HUES6 (cell line): ENCODE data around the gene XPO5.

Experiments used
- H3K27ac ChIP-seq: 2 replicates; pipeline ENCODE4 v1.7.0; 2013; ENCODE audit warnings: low read depth, mild to moderate bottlenecking, low read length, inconsistent platforms
- H3K27me3 ChIP-seq: 2 replicates; pipeline ENCODE4 v1.6.1; 2013; ENCODE audit warnings: low read length; ENCODE audit not compliant: control insufficient read depth, insufficient read depth
- H3K36me3 ChIP-seq: 2 replicates; pipeline ENCODE4 v1.6.1; 2013; ENCODE audit warnings: low read length; ENCODE audit not compliant: control insufficient read depth, insufficient read depth
- H3K4me1 ChIP-seq: 2 replicates; pipeline ENCODE4 v1.6.1; 2013; ENCODE audit warnings: low read length; ENCODE audit not compliant: control insufficient read depth, insufficient read depth
- H3K4me3 ChIP-seq: 2 replicates; pipeline ENCODE4 v1.5.1; 2013; ENCODE audit warnings: low read depth, low read length
- H3K9ac ChIP-seq: one replicate; pipeline ENCODE4 v1.6.1; 2013; ENCODE audit warnings: mild to moderate bottlenecking, low read length
- H3K9me3 ChIP-seq: 2 replicates; pipeline ENCODE4 v1.6.1; 2013; ENCODE audit warnings: low read depth, low read length; ENCODE audit not compliant: control insufficient read depth, insufficient read depth

The XPO5 gene

DNA sequence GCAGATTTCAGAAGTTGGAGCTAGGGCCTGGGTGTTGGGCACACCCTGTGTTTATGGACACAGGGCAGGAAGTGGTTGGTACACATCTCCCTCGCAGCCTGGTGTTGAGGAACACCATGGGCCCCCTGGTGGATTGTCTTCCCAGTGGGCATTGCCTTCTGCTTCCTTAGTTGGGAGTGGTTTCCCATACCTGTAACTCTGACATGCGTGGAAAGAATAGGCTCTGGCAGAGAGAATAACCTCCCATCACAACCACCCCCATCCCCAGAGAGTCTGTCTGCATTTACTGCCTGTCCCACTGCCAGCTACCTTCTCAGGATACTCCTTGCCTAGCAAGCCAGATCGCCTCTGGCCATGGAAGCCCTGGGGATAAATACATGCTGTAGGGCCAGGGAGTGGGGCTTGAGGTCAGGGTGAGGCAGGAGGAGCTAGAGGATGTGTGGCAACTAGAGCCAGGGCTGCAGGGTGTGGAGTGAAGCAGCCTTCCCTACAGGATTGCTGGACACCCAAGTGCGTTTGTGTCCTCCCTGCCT is 80.4 kb downstream of the XPO5 start:
- H3K9ac ChIP-seq = peak overlapping the region; percentile 38
- H3K27ac ChIP-seq = 0 out of 2 replicates have a peak overlapping the region, but pooled peaks have one; percentile 2
- H3K4me1 ChIP-seq = peaks cover 29% of the 10 kb centered on the region
- H3K9me3 ChIP-seq = no peaks in the 10 kb centered on the region
- peaks cover 33% of the 10 kb centered on the region for H3K36me3 ChIP-seq
- H3K4me3 ChIP-seq = no peak overlapping the region
- H3K27me3 ChIP-seq = no peaks in the 10 kb centered on the region

DNA sequence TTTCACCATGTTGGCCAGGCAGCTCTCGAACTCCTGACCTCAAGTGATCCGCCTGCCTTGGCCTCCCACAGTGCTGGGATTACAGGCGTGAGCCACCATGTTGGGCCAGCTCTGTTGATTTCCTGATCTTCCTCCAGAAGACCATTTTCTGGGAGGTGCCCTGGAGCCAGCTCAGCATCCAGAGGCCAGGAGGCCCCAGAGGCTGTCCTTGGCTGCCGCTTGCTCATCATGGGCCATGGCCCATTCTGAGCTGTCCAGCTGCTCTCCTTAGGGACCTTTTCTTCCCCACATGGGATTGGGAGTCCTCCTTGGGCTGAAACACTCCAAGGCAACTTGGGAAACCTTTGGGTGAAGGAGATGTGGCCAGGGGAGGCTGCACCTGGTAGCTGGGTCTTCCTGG is 81.1 kb downstream of the XPO5 start:
- Histone ChIP-seq H3K9ac (no peak overlapping the region), H3K27me3 (no peaks in the 10 kb centered on the region), H3K36me3 (peaks cover 26% of the 10 kb centered on the region), H3K9me3 (no peaks in the 10 kb centered on the region), H3K27ac (no peak overlapping the region), H3K4me3 (no peak overlapping the region), H3K4me1 (peaks cover 29% of the 10 kb centered on the region)

DNA sequence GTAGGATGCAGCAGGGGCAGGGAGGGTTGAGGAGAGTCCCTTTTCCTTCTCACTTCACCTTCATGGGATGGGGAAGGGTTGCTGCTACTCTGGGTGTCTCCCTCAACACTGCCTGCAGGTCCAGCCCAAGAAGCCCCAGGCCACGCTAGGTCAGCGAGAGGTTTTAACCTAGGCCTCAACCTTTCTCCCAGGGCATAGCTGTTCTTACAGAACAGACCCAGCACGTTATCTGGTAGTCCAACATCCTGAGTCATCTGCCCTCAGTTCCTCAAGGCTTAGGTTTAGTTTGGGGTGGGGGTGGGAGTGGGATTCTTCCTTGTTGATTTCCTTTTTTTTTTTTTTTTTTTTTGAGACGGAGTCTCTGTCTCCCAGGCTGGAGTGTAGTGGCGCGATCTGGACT is 81.5 kb downstream of the XPO5 start:
- Histone ChIP-seq H3K27me3 (no peaks in the 10 kb centered on the region), H3K9ac (no peak overlapping the region), H3K9me3 (no peaks in the 10 kb centered on the region), H3K36me3 (peaks cover 22% of the 10 kb centered on the region), H3K27ac (no peak overlapping the region), H3K4me1 (peaks cover 30% of the 10 kb centered on the region), H3K4me3 (no peak overlapping the region)

DNA sequence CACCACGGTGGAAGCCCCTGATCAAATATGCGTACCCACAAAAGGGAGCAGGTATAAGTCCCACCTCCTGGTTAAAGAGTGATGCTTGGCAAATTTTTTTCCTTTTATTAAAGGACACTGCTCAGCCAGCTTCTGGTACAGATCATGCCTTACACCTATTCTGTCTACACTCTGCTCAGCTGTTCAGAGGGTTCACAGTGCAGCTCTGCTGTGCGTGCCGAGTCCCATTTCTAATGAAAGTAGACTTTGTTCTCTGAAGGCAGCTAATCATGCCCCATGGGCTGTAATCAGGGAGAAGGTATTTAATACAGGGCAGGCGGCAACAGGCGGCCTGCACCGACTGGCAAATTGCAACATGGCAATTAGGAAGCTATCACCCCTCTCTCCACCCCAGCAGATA is 82.0 kb downstream of the XPO5 start:
- no peak overlapping the region for H3K4me3 ChIP-seq
- H3K27ac ChIP-seq = no peak overlapping the region
- H3K36me3 ChIP-seq = peaks cover 17% of the 10 kb centered on the region
- no peaks in the 10 kb centered on the region for H3K27me3 ChIP-seq
- peaks cover 34% of the 10 kb centered on the region for H3K4me1 ChIP-seq
- no peak overlapping the region for H3K9ac ChIP-seq
- H3K9me3 ChIP-seq = no peaks in the 10 kb centered on the region

DNA sequence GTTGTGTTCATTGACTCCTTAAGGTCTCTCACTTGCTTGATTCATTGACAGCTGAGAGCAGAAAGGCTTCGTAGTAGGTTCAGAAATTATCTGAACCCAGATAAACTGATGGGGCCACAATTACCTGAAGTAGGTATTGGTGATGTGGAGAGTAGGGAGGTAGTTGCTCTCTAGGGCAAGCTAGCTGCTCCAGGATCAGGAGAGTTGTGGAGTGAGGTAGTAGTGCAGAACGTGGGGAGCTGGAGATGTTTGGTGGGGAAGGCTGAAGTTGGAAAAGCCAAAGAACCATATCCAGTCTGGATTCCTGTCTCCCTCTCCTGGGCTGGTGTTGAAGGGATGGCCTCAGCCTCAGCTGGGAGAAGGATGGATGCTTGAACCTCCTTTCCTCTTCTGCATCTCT is 82.6 kb downstream of the XPO5 start:
- Histone ChIP-seq H3K9me3 (no peaks in the 10 kb centered on the region), H3K36me3 (peaks cover 11% of the 10 kb centered on the region), H3K27ac (no peak overlapping the region), H3K9ac (no peak overlapping the region), H3K4me1 (peaks cover 37% of the 10 kb centered on the region), H3K4me3 (no peak overlapping the region), H3K27me3 (no peaks in the 10 kb centered on the region)

DNA sequence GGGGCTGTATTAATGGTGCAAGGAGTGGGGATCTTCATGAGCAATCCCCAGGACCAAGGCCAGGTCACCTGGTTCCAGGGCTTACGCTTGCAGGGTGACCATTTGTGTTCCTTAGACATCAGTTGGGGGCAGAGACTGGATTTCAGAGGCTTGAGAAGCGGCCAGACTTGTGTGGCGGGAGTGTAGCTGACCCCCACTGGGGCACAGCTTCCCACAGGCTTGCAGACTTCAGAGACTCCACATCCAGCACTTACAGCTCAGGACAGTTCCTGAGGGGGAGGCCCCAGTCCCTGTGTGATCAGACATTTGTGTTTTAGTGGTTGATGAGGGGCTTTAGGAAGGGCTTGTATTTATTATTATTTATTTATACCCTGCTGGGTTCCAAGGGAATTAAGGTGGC is 83.2 kb downstream of the XPO5 start:
- Histone ChIP-seq H3K4me3 (no peak overlapping the region), H3K27me3 (no peaks in the 10 kb centered on the region), H3K4me1 (peaks cover 37% of the 10 kb centered on the region), H3K27ac (no peak overlapping the region), H3K36me3 (peaks cover 5% of the 10 kb centered on the region), H3K9me3 (no peaks in the 10 kb centered on the region), H3K9ac (no peak overlapping the region)

DNA sequence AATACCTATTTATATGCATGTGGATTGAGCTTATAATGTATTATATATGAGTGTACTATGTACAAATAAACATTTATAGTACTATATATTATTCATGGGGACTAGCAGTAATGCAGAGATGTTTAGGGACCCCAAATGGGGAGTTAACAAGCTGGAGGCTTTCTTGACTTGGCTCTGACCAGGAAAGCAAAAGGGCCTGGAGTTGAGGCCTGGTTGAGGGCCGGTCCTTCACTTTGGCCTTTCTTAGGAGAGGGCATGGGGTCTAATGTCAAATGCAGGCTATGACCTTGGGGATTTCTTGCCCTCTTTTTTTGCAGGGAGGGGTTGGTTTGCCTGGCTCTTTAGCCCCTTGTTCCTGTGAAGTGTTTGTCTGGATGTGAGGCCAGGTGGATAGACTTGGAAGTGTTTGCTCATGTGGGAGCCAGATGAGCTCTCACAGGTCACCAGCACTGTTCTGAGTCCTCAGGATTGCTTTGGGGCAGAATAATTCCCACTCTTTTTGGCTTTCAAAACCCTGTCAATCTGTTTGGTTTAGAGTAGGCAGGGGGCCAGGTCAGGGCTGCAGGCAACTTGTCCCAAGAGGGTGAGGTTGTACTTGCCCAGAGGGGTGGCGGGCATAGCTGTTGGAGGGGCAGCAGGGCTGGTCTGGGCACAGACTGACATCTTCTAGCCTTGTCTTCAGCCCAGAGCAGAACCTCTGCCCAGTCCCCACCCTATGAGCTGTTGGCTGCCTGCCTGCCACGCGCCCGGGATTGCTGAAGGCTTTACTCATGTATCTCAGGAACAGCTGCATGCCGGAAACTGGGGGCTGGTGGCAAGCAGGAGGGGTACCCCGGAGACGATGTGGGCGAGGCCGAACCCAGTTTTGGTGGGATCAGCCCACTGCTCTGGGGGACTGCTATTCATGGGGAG is 83.8 kb downstream of the XPO5 start:
- H3K36me3 ChIP-seq = no peaks in the 10 kb centered on the region
- H3K9me3 ChIP-seq = no peaks in the 10 kb centered on the region
- H3K4me1 ChIP-seq = peaks cover 37% of the 10 kb centered on the region
- H3K27me3 ChIP-seq = no peaks in the 10 kb centered on the region
- H3K9ac ChIP-seq = no peak overlapping the region
- no peak overlapping the region for H3K4me3 ChIP-seq
- no peak overlapping the region for H3K27ac ChIP-seq

DNA sequence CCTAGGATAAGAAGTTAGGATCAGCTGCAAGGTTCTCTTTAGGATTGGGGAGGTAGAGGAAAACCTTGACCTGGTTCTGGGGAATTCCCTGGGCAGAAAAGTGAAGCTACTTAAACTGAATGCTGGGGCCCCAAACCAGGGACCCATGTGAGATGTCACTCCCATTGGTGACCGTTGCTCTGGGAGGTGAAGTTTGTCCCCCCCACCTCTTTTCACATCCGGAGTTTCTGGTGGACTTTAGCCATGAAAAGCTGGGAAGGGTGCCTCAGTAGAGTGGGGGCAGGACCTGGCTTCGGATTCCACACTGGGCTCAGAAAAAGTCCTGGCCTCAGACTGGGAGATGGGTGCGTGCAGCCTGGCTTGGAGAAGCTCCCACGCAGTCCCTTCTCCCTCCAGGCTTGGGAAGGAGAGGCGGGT is 85.3 kb downstream of the XPO5 start:
- H3K9ac ChIP-seq = no peak overlapping the region
- H3K27me3 ChIP-seq = no peaks in the 10 kb centered on the region
- no peaks in the 10 kb centered on the region for H3K9me3 ChIP-seq
- H3K27ac ChIP-seq = no peak overlapping the region
- H3K4me1 ChIP-seq = peaks cover 27% of the 10 kb centered on the region
- peaks cover 2% of the 10 kb centered on the region; the same call in 1 of the 2 replicates for H3K36me3 ChIP-seq
- H3K4me3 ChIP-seq = no peak overlapping the region

DNA sequence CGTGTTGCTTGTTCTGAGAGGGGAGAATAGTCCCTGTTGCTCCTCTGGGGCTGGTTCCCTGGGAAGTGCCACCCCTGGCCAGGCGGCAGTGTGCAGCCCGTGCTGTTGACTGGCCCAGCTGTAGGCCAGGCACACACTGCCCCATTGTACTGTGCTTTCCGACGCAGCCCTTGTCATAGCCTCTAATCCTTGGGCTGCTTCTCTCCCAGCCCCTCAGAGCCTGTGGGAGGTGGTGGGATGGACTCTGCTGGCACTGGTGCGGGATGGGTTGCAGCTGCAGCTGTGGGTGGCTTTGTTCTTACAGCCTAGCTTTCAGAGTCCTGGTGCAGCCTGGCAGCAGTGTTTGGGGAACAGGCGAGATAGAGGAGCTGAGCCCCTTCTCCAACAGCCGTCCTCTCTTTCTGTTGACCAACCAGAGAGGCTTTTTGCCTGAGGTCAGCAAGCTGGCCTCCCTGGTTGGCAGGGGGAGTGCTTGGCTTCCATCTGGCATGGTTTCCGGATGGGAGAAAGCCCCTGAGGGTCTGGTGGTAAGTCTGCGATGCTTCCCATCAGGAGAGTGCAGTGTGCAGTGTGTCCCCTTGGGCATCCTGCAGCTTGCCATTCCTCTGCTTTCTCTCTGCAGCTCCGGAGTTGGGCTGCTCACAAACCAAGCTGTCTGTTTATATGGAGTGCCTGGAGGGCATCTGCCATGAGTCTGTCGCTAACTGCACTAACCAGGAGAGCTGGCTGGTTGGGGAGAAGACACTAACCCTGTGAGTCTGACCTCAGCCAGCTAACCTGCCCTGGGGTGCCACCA is 86.4 kb downstream of the XPO5 start:
- Histone ChIP-seq H3K4me3 (no peak overlapping the region), H3K36me3 (peaks cover 6% of the 10 kb centered on the region; the same call in 1 of the 2 replicates), H3K9me3 (no peaks in the 10 kb centered on the region), H3K9ac (no peak overlapping the region), H3K27me3 (no peaks in the 10 kb centered on the region), H3K27ac (no peak overlapping the region), H3K4me1 (peaks cover 18% of the 10 kb centered on the region)

DNA sequence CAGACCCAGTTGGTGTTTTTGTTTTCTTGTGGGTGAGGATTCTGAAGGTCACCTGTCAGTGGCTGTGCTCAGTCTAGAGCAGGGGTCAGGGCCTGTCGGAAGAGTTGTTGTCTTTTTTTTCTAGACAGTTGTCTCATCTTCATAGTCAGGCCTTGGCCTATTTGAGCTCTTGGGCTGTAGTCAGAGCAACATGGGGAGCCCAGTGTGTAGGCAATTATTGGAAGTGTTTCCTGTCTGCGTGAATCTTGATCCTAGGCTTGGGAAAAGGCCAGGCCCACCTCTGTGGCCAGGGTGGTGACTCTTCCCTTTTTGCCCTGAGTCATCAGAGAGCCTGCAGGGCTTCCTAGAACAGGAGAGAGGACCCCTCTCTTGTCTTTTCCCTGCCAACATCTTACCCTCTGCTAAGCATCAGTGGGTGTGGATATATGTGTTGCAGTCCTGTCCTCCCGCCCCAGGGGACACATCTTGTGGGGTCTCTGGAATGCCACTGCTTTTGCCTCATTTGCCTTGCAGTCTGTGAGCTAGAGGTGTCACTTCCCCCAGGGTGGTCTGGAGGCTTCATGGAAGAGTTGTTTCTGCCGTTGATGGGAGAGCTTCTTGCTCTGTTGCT is 87.1 kb downstream of the XPO5 start:
- no peaks in the 10 kb centered on the region for H3K27me3 ChIP-seq
- H3K4me3 ChIP-seq = no peak overlapping the region
- H3K9me3 ChIP-seq = no peaks in the 10 kb centered on the region
- no peak overlapping the region for H3K27ac ChIP-seq
- peak overlapping the region; percentile 28 for H3K9ac ChIP-seq
- peaks cover 6% of the 10 kb centered on the region; the same call in 1 of the 2 replicates for H3K36me3 ChIP-seq
- H3K4me1 ChIP-seq = peaks cover 18% of the 10 kb centered on the region
